A549 (cell line): Measurements from ENCODE around the gene RNF126.
"Not testable (repeated sequence)": the region's sequence is repeated elsewhere in the genome, so short reads cannot be mapped to it uniquely, and the experiment has no call there.

Source experiments
- PHF8 ChIP-seq: fragments of 200-600 bp; sonication (generic); IDR thresholded peaks from 2 replicates; pipeline ENCODE4 v1.6.1; 2016; ENCODE audit warnings: low read depth, mild to moderate bottlenecking, antibody characterized with exemption, moderate library complexity, borderline replicate concordance
- RCOR1 ChIP-seq: fragments of 150-350 bp; IDR thresholded peaks from 2 replicates; pipeline ENCODE4 v1.6.1; 2014; ENCODE audit warnings: antibody characterized with exemption, low read length, low read depth
- TF ChIP-seq, protein P1 (sequence below): IDR thresholded peaks from 2 replicates; pipeline ENCODE4 v1.6.1; 2012; ENCODE audit warnings: low read depth, borderline replicate concordance

DNA sequence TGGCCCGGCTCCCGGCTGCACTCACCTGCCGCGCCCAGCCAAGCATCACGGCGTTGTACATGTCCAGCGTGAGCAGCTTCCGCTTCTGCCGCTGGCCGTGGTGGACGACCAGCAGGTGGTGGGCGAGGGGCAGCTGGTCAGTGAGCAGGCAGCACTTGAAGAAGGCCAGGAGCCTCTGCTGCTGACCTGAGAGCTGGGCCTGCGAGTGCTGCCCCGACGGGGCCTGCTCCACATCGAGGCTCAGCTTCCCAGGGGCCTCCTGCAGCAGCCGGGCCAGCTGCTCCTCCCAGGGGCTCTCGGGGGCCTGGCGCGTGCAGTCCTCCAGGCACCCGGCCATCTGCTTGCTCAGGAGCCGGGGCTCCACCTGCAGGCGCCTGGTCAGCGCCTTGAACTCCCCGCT, 33.5 kb downstream of the RNF126 start:
- TF ChIP-seq, protein P1, sequence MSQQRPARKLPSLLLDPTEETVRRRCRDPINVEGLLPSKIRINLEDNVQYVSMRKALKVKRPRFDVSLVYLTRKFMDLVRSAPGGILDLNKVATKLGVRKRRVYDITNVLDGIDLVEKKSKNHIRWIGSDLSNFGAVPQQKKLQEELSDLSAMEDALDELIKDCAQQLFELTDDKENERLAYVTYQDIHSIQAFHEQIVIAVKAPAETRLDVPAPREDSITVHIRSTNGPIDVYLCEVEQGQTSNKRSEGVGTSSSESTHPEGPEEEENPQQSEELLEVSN = not testable (repeated sequence)
- not testable (repeated sequence) for TF ChIP-seq PHF8, RCOR1
